Endothelial cell of umbilical vein (primary cell): Measurements from ENCODE around the gene ENDOD1. TPM values are rescaled to one million over a fixed set of nuclear protein-coding genes. Genes with fewer than 3 reads are reported as not detected.

Experiments used
- BruUV-seq: library from RNA; stranded (reverse); fragments of 400-500 nt; replicated peaks from 2 replicates; lab custom pipeline; 2021; lab: Mats Ljungman, UMichigan
- CTCF ChIA-PET: fragments of 300-600, 350-600 bp; sonication (Branson Sonifier 250); formaldehyde crosslinking; loops from one replicate; lab custom pipeline; 2021; ENCODE audit warnings: antibody characterized with exemption, inconsistent platforms; lab: Charles Lee
- POLR2A ChIA-PET: fragments of 300-600, 350-600 bp; sonication (Branson Sonifier 250); formaldehyde crosslinking; loops from one replicate; lab custom pipeline; 2021; ENCODE audit warnings: antibody characterized with exemption, inconsistent platforms; lab: Charles Lee
- DNase-seq: peaks from one replicate; pipeline ENCODE4 v3.0.0-alpha.2; 2011; ENCODE audit warnings: low read depth, low spot score
- FAIRE-seq: peaks from 2 replicates; lab custom pipeline; 2011; peaks lifted over from hg19 to GRCh38; lab: Jason Lieb, UNC
- H2AFZ ChIP-seq: 2 replicates; pipeline ENCODE4 v1.6.0; 2012; ENCODE audit warnings: low read depth, low read length, control low read depth, inconsistent platforms
- H3K27ac ChIP-seq: 2 replicates; pipeline ENCODE4 v1.5.1; 2011; ENCODE audit warnings: low read depth, mild to moderate bottlenecking, control low read depth, low read length, moderate library complexity; ENCODE audit not compliant: insufficient read depth
- H3K27me3 ChIP-seq, 2 experiments: 2 replicates each; pipeline versions ENCODE4 v1.6.0 to v1.6.1; 2011; ENCODE audit warnings: low read length in 2 of 2, mixed read lengths in 1 of 2; ENCODE audit not compliant: control insufficient read depth in 2 of 2, insufficient read depth in 2 of 2
- H3K36me3 ChIP-seq, 2 experiments: 2 replicates in 1 of 2; 3 replicates in 1 of 2; pipeline ENCODE4 v1.5.1; 2011; ENCODE audit warnings: low read length in 2 of 2, mild to moderate bottlenecking in 1 of 2, moderate library complexity in 1 of 2; ENCODE audit not compliant: control insufficient read depth in 2 of 2, insufficient read depth in 2 of 2; ENCODE audit errors: extremely low read depth in 1 of 2
- H3K4me1 ChIP-seq: 3 replicates; pipeline ENCODE4 v1.5.1; 2011; ENCODE audit warnings: mild to moderate bottlenecking, low read length; ENCODE audit not compliant: control insufficient read depth, insufficient read depth; ENCODE audit errors: extremely low read depth
- H3K4me2 ChIP-seq: 2 replicates; pipeline ENCODE4 v1.6.1; 2011; ENCODE audit warnings: low read length, control low read depth, mixed read lengths; ENCODE audit not compliant: insufficient read depth
- H3K4me3 ChIP-seq, 3 experiments: fragments of 200-600 bp in 1 of 3; sonication (generic), shearing (Covaris generic) in 1 of 3; replicated peaks in 1 of 3; 2 replicates each; pipeline ENCODE4 v1.5.1; 2011 to 2016; ENCODE audit warnings: control low read depth in 3 of 3, low read length in 3 of 3, mild to moderate bottlenecking in 2 of 3, inconsistent platforms in 1 of 3, low read depth in 1 of 3, moderate library complexity in 1 of 3; ENCODE audit not compliant: insufficient read depth in 1 of 3
- H3K79me2 ChIP-seq: 2 replicates; pipeline ENCODE4 v1.6.0; 2012; ENCODE audit warnings: low read length, inconsistent platforms; ENCODE audit not compliant: control insufficient read depth, insufficient read depth
- H3K9ac ChIP-seq: replicated peaks from 2 replicates; pipeline ENCODE3; 2011; ENCODE audit warnings: low read length, control low read depth; ENCODE audit not compliant: insufficient read depth; ENCODE audit errors: extremely low read depth
- H3K9me1 ChIP-seq: replicated peaks from 3 replicates; pipeline ENCODE4 v1.6.0; 2011; ENCODE audit warnings: mild to moderate bottlenecking, low read length; ENCODE audit not compliant: control insufficient read depth, insufficient read depth; ENCODE audit errors: extremely low read depth
- H3K9me3 ChIP-seq: replicated peaks from 2 replicates; pipeline ENCODE4 v1.5.1; 2012; ENCODE audit warnings: low read length, inconsistent platforms; ENCODE audit not compliant: control insufficient read depth, insufficient read depth
- H4K20me1 ChIP-seq: replicated peaks from 2 replicates; pipeline ENCODE3; 2011; ENCODE audit warnings: mild to moderate bottlenecking, low read length; ENCODE audit not compliant: control insufficient read depth, insufficient read depth; ENCODE audit errors: extremely low read depth
- CTCF ChIP-seq, 2 donors: IDR thresholded peaks; 1 replicate in 1 of 2; 2 replicates in 1 of 2; pipeline ENCODE4 v1.5.1; 2011; ENCODE audit warnings: low read length in 2 of 2, mild to moderate bottlenecking in 2 of 2, moderate library complexity in 2 of 2, control low read depth in 1 of 2, inconsistent platforms in 1 of 2, low read depth in 1 of 2; ENCODE audit not compliant: insufficient read depth in 1 of 2; ENCODE audit errors: extremely low read depth in 1 of 2
- EZH2 ChIP-seq: IDR thresholded peaks from 2 replicates; pipeline ENCODE4 v1.6.1; 2012; ENCODE audit warnings: borderline replicate concordance, low read depth, mild to moderate bottlenecking, moderate library complexity, low read length, inconsistent platforms; ENCODE audit not compliant: severe bottlenecking
- FOS ChIP-seq: IDR thresholded peaks from 2 replicates; pipeline ENCODE4 v1.6.1; 2011; ENCODE audit warnings: mild to moderate bottlenecking, low read length, moderate library complexity, borderline replicate concordance; ENCODE audit not compliant: insufficient read depth
- GATA2 ChIP-seq: IDR thresholded peaks from 2 replicates; pipeline ENCODE4 v1.7.0; 2011; ENCODE audit warnings: low read depth, mild to moderate bottlenecking, moderate library complexity, mixed read lengths, low read length; ENCODE audit not compliant: insufficient read length, insufficient read depth
- JUN ChIP-seq: IDR thresholded peaks from 2 replicates; pipeline ENCODE4 v1.6.1; 2011; ENCODE audit warnings: borderline replicate concordance, low read depth; ENCODE audit not compliant: insufficient read length, insufficient read depth
- MAX ChIP-seq: IDR thresholded peaks from 2 replicates; pipeline ENCODE4 v1.6.1; 2011; ENCODE audit not compliant: insufficient read depth, insufficient read length
- MYC ChIP-seq: IDR thresholded peaks from one replicate; pipeline ENCODE4 v1.6.1; 2011; ENCODE audit warnings: mild to moderate bottlenecking, low read depth, low read length
- POLR2A ChIP-seq: IDR thresholded peaks from 2 replicates; pipeline ENCODE4 v1.6.1; 2012; ENCODE audit warnings: low read depth, mild to moderate bottlenecking, control low read depth, low read length
- POLR2AphosphoS5 ChIP-seq: IDR thresholded peaks from 2 replicates; pipeline ENCODE4 v1.6.1; 2012; ENCODE audit warnings: low read depth, mild to moderate bottlenecking, control low read depth, low read length, moderate library complexity; ENCODE audit not compliant: insufficient read depth
- dilution Hi-C: fragments of 300-500 bp; cut with MboI; formaldehyde crosslinking; loops from one replicate; pipeline ENCODE4 v1.15.0; 2019; ENCODE audit warnings: low sequenced_read_pairs; ENCODE audit not compliant: extremely low pct_ligation_motif_present
- intact Hi-C: fragments of 100-400 bp; cut with micrococcal nuclease; formaldehyde crosslinking; loops from one replicate; pipeline ENCODE4 v1.10.0; 2022
- polyA plus RNA-seq, 4 experiments: library from polyadenylated mRNA; depleted of rRNA in 3 of 4; stranded (reverse) in 3 of 4; unstranded in 1 of 4; fragments of >200 nt; gene quantifications; 2 replicates each; pipeline versions ENCODE4 v1.2.1 to v1.2.3, GENCODE V29; 2011 to 2012; ENCODE audit warnings: missing spikeins in 1 of 4
- total RNA-seq: library from RNA; stranded (reverse); gene quantifications from 2 replicates; pipeline ENCODE4 v1.2.3, GENCODE V29; 2021

ENDOD1 gene
- total and polyA plus RNA-seq, 2 donors (not counting 3 experiments of a cell fraction or from before 2014, with no cell fraction given) = 10.5 to 20.5 TPM

GRCh38 chr11:95165638-95166037 is 76.0 kb downstream of the ENDOD1 start:
- FAIRE-seq = no peak

More at GRCh38 chr11:95165638-95166037, 76.0 kb downstream of the ENDOD1 start:
- ChIA-PET POLR2A (no interaction called here), CTCF (interaction anchor here (1.2 kb wide), 1 partner anchor 541 kb away, joined by 3 read pairs; no protein-coding TSS in a partner anchor)
- H3K9me1 ChIP-seq = no peaks in the 10 kb centered on the region
- H3K4me3 ChIP-seq = no peak overlapping the region
- H3K27ac ChIP-seq = no peak overlapping the region
- H3K36me3 ChIP-seq = no peaks in the 10 kb centered on the region
- no peaks in the 10 kb centered on the region for H3K27me3 ChIP-seq
- no peaks in the 10 kb centered on the region for H3K4me1 ChIP-seq
- no peak overlapping the region for H3K4me2 ChIP-seq
- no peak overlapping the region for H2AFZ ChIP-seq
- no peak for TF ChIP-seq JUN
- no peak for TF ChIP-seq MYC
- TF ChIP-seq MAX = no peak
- TF ChIP-seq POLR2A = no peak
- no peak for TF ChIP-seq POLR2AphosphoS5
- TF ChIP-seq EZH2 = no peak
- TF ChIP-seq GATA2 = no peak
- no peak for TF ChIP-seq FOS
- TF ChIP-seq CTCF (IDR thresholded peaks at IDR 0.05; ENCODE audit: extremely low read depth in 1 of 2, insufficient read depth in 1 of 2, low read depth in 1 of 2, low read length in 2 of 2) = no peak
- H3K9me3 ChIP-seq = no peaks in the 10 kb centered on the region
- intact Hi-C loops = no loop called here
- H3K9ac ChIP-seq = no peak overlapping the region
- H3K79me2 ChIP-seq = no peaks in the 10 kb centered on the region
- dilution Hi-C loops = no loop called here
- DNase-seq = no peak
- no peaks in the 10 kb centered on the region for H4K20me1 ChIP-seq
- no TSS peak for BruUV-seq
